GM21360 (cell line): Measurements from ENCODE around the gene PTGDS.

Source experiments
- ATAC-seq: cut with Tn5 transposase; IDR thresholded peaks from one replicate; pipeline ENCODE4 v1.9.1; 2021; ENCODE audit warnings: mild to moderate bottlenecking, moderate library complexity; ENCODE audit not compliant: unreplicated experiment

PTGDS gene

DNA sequence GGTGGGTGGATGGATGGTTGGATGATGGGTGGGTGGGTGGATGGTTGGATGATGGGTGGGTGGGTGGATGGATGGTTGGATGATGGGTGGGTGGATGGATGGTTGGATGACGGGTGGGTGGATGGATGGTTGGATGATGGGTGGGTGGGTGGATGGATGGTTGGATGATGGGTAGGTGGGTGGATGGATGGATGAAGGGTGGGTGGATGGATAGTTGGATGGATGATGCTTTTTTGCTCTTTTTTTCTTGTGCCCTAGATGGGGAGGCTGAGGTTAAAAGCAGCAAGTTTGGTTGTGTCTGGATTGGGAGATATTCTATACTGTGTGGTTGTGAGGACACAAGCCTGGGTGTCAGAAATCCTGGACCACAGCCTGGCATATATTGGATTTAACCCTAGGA, 19.8 kb upstream of the PTGDS start:
- no peak for ATAC-seq

DNA sequence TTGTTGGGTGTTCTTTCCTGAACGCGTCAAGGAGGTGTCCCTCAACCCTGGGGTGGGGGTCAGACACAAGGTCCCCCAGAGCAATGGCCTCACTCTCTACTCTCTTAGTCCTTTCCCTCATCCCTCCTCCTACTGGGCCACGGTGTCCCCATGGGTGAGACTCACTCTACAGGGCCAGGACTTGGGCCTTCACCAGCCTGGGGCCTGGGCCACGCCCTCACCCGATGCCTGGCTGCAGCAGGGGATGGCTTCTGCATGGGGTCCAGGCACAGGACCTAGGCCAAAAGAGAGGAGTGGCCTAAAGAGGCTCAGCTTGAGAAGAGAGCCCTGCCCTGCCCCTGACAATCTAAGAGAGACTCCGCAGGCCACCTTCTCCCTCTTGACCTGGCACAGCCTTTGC, 19.4 kb upstream of the PTGDS start:
- ATAC-seq = no peak

DNA sequence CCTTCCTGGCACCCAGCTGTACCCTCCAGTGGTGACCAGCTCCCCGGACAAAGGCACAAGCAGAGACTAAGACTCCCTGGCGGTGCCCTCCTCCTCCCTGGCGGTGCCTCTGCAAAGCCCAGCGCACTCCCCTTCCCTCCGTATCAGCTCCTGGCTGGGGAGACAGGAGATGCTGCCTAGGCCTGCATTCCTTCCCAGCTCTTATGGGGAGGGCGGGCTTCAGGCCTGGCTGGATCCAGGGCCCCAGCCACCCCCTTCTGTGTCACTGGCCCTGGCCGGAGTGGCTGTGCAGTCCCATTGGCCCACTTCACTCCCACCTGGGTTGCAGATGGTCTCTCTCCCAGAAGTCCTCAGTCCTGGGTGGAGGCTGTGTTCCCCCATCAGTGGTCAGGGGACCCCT, 18.8 kb upstream of the PTGDS start:
- no peak for ATAC-seq

DNA sequence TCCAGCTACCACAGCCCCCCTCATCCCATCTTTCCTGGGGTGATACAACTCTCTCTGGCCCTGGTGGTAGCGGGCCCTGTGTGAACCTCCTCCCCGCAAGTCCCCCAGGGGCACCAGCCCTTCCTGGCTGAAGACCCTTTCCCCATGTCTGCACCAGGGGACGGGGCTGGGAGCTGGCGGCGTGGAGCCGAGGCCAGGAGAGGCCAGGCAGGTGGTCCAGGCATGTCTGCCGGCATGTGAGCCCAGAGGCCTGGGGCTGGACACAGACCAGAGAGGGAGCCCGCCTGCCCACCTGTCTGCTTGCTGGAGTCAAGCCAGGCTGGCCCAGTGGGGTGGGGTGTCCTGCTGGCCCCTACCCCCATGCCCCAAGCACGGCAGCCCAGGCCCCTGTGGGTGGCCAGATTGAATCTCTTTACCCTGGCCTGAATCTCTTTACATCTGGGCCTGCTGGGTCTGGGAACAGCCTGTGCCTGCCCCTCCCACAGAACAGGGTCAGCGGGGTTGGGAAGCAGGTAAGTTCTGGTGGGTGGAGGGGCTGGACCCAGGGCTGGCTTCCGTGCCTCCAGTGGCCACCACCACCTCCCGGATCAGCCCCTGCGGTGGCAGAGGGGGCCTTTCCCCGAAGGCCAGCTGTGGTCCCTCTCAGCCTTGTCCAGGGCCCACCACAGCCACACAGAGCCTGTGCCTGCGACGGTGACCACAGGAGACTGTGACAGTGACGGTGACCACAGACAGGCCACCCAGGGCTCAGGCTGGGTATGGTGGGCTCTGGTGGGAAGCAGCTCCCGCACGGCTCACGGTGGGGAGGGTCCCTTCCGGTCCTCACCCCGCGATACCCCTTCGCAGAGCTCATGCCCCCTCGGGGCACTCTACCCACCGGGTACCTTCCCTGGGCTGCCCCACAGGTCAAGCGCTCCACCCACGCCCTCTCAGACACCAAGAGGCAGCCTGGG, 18.1 kb upstream of the PTGDS start:
- ATAC-seq = no peak

DNA sequence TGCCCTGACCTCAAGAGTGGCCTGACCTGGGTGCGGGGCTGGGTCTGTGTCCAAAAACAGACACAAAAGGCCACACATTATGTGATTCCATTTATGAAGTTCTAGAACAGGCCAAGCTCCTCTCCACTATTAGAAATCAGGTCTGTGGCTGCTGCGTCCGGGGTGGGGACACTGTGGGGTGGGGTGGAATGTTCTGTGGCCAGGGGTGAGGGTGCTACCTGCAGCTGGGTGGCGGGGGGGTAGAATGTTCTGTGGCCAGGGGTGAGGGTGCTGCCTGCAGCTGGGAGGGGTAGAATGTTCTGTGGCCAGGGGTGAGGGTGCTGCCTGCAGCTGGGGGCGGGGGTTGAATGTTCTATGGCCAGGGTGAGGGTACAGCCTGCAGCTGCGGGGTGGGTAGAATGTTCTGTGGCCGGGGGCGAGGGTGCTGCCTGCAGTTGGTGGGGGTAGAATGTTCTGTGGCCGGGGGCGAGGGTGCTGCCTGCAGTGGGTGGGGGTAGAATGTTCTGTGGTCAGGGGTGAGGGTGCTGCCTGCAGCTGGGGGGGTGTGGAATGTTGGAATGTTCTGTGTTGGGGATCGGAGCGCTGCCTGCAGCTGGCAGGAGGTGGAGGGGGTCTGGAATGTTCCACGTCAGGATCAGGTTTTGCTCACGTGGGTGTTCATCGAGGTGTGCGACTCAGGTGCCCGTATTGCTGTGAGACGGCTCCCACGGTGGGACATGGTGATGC, 16.9 kb upstream of the PTGDS start:
- ATAC-seq = no peak

DNA sequence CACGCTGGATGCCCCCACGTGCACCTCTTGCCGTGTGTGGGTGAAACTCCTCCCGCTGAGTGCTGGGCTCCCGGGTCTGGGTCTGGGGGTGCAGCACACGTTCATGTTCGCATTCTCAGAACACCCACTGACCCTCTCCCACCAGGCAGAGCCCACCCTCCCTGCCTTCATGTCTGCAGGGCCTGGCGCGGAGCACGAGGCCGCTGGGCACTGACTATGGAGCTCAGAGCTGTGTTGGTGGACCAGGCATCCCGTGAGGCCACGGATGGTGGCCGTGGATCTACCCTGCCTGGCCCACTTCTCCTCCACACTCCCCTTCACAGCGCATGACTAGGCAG, 16.4 kb upstream of the PTGDS start:
- no peak for ATAC-seq

DNA sequence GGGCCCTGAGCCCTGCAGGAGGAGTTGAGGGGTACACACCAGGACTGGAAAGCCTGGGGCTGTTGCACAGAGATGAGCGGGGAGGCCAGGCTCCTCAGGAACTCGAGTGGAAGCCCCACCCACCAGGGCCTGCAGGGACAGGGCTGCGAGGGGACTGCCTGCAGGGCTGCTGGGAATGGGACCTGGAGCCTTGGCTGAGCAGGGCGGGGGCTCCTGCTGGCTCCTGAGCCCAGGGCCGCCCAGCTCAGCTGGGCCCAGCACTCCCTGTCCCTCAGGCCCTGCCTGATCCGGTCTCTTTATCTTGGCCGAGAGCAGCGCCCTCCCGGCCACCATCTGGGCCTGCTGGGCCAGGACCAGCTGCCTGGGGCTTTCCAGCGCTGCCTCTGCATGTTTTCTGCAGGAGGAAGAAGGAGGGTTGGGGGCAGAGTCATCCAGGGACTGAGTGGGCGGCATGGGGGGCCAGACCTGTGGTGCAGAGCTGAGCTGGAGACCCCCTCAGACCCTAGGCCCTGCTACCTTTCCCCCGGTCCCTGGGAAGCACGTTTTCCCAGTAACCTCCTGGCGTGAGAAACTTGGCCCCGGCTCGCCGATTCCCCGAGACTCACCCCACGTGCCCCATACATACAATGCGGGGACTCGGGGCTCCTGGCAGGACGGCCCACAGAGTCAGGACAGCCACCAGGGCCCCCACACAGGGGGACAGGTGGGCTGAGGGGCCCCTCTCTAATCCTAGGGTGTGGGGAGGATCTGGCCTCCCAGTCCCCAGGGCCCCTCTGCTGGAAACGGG, 15.8 kb upstream of the PTGDS start:
- ATAC-seq = no peak

DNA sequence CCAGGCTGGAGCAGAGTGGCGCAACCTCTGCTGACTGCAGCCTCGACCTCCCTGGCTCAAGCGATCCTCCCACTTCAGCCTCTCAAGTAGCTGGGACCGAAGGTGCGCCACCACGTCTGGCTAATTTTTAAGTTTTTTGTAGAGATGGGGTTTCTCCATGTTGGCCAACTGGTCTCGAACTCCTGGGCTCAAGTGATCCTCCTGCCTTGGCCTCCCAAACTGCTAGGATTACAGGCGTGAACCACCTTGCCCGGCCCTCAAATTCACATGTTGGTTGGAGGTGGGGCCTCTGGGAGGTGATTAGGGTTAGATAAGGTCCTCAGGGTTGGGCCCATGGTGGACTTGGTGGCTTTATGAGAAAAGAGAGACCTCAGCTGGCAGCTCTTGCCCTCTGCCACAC, 15.1 kb upstream of the PTGDS start:
- ATAC-seq = no peak

DNA sequence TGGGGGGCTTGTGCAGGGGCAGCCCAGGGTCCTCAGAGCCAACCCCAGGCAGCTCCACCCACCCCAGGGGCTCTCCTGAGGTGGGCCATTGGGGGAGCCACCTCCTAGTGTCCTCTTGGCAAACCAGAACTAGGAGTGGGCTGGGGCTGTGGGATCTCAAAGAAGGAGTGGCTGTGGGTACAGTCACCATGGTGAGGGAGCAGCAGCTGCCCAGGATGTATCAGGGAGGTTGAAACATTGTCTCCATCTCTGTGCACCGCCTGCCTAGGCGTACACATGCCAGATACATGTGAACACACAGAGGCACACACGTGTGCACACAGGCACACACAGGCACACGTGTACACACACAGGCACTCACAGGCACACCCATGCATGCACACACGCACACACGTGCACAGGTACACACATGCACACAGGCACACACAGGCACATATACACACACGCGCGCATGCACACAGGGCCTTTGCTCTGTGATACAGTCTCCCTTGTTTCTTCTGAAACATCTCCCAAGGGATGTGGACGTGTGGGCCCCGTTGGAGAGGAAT, 14.5 kb upstream of the PTGDS start:
- ATAC-seq = no peak

DNA sequence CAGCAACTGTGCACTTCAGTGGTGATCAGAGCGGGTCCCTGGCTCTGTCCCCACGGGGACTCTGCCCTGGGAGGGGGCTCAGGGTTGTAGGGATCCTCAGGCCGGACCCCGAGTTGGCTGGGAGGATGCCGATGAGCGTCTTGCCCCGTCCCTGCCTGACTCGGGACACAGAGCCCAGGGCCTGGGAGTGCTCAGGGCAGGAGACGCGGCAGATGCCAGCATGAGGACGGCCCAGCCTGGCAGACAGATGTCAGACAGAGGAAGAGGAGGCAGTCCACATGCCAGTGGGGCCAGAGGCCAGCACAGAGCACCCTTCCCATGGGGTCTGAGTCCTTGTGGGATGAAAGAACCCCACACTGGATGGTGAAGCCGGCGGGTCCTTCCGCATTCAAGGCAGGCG, 14.0 kb upstream of the PTGDS start:
- no peak for ATAC-seq

DNA sequence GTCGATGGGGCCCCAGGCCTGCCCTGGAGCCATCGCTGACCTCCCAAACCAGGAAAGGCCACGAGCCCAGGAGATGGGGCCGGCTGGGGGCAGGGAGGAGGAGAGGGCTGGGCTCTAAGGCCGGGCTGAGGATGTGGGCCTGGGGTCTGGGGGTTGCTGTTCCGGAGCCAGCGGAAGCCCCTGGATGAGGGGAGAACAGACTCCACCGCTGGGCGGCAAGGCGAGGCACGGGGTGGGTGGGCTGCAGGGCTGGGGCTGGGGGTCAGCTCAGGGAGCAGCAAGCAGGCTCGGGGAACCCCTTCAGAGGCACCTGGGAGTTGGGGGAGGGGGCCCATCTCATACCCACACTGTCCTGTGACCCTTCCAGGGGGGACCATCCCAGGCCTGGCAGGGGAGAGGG, 13.6 kb upstream of the PTGDS start:
- ATAC-seq = no peak

DNA sequence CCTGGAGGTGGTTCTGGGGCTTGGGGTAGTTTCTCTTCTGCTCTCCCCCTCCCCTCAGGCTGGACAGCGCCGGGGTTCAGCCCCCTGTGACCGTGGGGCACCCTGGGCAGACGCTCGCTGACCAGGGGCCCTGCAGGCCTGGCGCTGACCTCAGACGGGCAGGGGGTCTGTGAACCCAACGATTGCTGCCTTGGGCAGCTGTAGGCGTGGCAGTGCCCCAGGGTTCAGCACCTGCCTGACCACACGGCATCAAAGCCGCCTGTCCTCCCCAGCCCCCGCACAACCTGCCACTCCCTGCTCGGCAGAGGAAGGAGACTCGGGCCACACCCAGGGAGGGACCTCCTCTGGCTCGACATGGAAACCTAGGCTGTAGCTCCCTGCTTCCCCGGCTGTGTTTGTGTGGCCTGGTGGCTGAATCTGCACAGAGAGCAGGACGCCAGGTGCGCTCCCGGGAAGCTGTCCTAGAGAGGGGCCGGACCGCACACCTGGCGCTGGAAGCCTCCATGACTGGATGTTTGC, 13.1 kb upstream of the PTGDS start:
- no peak for ATAC-seq

DNA sequence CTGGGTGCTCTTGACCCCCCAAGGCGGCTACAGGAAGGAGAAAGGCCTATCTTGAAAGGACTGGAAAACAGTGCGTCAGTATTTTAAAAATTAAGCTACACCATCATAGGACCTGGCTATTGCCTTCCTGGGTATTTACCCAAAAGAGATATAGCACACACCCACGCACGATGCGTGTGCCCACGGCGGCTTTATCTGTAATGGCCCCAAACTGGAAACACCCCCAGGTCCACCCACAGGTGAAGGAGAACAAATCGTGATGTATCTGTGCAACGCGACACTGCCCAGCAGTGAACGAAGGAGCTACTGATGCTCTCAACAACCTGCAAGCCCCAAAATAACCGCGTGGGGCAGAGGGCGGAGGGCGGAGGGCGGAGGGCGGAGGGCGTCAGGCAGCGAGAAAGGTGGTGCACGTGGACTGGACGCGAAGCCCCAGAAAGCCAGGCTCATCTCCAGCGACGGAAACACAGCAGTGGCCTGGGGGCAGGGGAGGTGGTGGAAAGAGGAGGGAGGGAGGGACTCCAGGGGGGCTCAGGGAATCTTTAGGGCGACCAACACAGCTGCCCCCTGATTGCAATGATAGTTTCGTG, 12.4 kb upstream of the PTGDS start:
- ATAC-seq = no peak

DNA sequence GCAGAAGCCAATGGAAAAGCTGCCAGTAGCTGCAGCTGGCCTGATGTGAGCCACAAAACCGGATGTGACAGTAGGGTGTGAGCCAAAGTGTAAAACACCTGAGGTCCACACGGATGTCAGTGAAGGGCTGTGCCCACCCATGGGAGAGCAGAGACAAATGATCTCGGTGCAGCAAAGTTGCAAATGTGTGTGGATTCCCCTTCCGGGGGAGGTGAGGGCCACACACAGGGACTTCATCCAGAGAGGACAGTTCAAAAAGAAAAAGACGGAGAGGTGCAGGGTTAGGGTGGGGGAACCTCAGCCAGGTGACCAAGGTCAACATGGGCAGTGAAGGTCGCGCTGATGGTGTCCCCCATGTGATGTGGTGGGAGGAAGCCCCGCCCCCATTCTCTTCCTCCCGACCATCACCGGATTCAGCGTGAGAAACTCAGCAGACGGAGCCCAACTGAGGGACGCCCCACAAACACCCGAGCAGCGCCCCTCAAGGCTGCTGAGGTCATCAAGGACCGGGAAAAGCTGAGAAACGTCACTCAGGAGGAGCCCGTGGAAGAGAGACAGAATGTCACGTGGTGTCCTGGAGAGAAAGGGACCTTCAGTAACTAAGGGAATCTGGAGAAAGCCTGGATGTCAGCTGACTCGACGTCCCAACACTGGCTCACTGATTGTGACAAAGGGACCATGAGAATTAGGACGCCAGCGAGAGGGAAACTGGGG, 11.4 kb upstream of the PTGDS start:
- no peak for ATAC-seq

DNA sequence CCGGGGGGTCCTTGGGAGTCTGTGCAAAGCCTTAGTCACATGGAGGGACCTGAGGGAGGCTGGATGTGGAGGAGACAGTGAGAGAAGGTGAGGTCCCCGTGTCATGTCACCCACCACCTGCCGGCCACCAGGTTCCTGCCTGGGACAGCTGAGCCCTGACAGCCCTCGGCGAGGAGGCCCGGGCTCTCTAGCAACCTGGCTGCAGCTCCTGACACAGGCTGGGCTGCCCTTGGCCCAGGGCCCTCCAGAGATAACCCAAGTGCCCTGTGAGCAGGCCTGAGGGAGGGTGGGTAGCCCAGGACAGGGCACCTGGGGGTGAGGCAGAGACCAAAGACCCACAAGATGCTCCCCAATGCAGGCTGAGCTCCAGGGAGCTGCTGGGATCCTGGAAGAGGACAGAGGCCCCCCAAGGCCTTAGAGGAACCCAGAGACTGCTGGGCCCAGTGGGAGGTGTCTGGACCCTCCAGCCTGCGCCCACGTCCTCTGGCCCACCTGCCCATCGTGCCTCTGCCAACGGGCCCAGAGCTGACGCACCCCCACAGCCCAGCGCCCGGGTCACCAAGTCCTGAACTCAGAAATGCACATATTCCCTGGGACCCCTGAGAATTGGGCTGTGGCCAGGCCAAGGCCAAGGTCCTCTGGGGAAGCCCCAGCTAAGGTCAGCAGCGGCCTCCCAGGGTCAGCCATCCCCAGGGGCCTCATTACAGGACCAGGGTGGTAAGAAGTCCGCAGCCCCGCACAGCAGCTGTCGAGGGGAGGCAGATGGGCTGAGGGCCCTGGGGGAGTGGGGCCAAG, 8.8 kb upstream of the PTGDS start:
- no peak for ATAC-seq

DNA sequence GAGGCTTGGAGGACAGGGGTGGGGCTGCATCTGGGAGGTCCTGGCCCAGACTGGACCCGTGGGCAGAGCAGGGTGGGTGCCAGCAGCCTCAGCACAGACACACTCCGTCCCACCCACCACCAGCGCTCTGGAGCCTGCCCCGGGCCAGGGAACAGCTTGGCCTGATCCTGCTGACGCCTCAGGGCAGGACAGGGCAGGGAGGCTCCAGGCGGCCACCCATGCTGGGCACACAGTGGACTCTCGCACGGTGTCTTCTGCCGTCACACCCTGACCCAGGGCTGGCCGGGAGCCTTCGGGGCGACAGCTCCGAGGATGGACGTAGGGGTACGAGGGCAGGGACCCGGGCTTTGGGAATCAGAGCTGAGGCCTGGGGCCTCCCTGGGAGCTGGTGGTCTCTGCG, 8.2 kb upstream of the PTGDS start:
- no peak for ATAC-seq

DNA sequence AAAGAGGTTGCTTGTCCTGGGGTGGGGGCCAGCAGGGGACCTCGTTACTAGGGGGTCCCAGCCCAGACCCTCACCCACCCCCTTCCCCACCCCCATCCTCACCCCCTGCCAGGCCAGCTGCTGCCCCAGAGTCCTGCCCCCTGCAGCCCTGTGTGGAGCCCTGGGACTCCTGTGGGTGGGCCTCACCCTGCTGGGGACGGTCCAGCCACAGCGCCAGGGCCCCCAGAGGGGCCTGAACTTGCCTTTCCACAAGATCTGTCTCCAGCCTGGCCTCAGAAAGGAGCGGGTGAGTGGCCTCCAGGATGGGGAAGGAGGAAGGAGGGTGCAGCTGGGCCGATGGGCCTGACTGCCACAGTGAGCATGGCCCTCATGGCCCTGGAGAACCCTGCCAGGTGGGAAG, 7.5 kb upstream of the PTGDS start:
- no peak for ATAC-seq

DNA sequence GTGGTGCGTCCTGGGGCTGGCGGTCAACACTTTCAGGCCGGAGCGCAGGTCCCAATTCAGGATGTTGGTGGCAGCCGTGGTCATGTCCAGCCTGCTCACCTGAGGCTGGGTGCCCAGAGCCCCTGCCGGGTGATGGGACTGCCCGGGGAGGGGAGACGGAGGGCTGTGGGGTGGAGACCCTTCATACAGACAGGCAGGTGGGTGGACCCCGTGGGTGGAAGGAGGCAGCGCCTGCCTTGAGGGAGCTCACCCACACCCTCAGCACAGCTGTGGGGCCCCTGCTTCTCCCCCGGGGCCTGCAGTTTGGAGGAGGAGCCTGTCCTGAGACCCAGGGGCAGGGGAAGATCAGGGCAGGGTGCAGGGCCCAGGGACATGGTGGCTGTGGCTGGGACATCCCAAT, 6.9 kb upstream of the PTGDS start:
- ATAC-seq = no peak

DNA sequence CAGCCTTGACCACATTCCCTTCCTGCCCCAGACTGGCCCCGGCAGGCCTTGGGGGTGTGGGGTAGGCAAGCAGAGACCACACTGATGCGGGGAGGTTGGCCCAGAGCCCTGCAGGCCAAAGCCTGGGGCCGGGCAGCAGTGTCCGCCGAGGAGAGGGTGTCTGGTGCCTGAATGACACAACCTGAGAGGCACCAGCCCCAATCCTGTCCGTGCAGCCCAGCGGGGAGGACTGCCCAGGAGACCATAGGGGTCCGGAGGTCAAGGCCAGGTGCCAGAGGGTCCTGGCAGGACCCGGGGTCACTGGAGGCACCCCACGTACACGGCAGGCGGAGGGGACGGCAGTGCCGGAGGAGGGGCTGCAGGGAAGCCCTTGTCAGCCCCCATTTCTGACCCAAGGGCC, 5.6 kb upstream of the PTGDS start:
- ATAC-seq = no peak
